ENCODE measurements around the gene IWS1. TPM values are rescaled to one million over a fixed set of nuclear protein-coding genes. Genes with fewer than 3 reads are reported as not detected.
"Not testable (repeated sequence)": the region's sequence is repeated elsewhere in the genome, so short reads cannot be mapped to it uniquely, and the experiment has no call there.

IWS1 gene
- polyA plus RNA-seq (ENCODE audit: insufficient read length): 41.8 TPM

DNA sequence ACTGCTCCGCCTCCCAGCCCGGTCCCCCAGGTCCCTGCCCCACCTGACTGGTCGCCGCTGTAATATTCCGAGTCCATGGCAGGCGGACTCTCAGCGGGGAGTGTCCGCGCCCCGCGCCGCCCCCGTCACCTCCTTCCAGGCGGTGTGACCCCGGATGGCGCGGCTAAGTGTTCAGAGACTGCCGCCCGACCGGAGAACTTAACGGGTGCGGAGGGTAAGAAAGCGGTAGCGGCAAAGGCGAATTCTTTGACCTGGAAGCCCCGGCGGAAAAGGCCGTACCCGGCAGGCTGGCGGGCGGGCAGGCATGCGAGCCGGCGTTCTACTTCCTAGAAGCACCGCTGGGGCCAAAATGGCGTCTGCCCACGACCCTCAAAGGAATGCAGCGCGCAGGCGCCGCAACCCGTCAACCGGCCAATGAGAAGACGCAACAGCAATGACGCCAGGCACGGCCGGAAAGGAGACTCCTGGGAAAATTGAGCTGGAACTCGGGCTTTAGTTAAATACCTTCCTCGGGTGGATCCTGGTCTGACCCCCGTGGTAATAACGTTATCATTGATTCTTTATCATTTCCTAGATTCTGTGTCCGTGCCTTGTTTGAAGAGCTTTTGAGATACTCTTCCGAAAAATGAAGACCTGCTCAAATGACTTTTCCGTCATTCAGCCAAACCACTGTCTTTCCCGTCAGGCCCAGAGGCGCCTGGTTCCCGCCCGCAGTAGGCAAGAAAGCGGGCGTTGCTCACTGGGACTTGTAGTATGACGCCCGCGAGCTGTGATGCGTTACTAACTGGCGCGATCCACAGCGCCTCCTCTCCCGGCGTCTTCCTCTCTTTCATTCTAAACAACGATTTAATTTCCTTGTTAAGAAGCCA lies at the start of gene IWS1:
Gene IWS1, minus strand, starts transcription at position 358 of the 869 bp plus-strand sequence. Its CDS starts 281 bp downstream, at position 77.
- peak; percentile 98 for DNase-seq

DNA sequence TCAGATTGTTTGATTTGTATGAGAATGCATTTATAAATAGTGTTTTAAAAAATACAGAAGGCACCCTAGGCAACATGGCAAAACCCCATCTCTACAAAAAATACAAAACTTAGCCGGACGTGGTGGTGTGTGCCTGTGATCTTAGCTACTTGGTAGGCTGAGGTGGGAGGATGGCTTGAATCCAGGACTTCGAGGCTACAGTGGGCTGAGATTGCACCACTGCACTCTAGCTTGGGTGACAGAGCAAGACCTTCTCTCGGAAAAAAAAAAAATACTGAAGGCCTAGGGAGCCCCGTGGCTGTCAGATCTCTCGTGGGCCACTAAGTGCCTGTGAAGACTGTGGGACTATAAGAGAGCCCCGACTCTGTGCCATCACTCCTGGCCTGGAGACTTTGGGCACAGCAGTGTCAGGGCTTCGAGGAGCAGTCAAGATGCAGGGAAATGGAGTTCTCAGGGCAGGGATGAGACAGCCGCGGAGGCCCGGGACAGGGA lies 49.7 kb upstream of the IWS1 start:
- DNase-seq: no peak

DNA sequence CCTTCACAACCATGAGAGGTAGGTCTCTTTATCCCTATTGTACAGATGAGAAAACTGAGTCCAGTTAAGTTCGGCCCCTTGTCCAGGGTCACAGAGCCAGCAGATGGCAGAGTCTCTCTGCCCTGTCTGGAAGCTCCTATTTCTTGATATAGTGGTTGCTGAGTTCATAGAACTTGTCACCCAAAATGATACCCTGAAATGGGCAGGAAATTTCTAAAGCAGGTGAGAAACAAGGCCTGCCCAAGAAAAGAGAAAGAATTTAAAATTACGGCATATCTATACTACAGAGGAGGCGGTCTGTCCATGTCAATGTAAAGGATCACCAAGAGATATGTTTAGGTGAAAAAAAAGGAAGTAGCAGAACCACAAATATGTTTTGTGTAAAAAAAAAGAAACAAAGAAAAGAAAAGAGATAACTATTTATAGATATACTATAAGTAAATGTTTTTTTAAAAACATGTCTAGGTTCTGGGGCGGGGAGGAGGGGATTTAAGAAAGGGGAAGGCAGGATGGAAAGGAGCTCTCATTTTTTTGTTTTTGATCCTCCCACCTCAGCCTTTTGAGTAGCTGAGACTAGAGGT lies 49.0 kb upstream of the IWS1 start:
- no peak for DNase-seq

DNA sequence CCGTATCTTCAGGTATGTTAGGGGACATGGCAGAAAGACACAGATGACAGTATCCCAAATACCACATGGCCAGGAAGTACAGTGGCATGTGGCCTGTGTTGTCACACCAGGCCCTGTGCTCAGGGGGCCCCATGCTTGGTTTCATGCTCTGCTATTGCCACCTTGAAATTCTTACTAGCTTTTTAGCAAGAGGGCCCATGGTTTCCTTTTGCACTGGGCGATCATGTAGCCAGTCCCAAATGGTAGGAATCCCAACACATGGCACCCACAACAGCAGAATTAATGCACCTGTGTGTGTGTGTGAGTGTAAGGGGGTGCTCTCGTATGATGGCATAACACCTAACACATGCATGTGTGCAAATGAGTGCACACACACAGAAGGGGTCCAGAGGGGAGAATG lies 48.4 kb upstream of the IWS1 start:
- DNase-seq: no peak

DNA sequence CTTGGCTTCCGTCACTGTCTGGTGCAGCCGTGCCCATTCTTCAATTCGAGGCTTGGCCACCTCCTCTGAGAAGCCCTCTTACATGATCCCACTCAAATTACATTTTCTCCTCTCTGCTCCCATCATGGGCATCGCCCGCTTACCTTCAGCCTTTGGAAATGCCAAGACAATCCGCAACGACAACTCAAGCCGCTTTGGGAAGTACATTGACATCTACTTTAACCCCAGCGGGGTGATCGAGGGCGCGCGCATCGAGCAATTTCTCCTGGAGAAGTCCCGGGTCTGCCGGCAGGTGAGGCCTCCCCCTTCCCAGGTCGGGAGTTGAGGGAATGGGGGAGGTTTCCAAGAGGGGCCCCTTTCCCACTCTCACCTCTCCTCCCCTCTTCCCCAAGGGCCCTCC lies 47.5 kb upstream of the IWS1 start:
- no peak for DNase-seq

DNA sequence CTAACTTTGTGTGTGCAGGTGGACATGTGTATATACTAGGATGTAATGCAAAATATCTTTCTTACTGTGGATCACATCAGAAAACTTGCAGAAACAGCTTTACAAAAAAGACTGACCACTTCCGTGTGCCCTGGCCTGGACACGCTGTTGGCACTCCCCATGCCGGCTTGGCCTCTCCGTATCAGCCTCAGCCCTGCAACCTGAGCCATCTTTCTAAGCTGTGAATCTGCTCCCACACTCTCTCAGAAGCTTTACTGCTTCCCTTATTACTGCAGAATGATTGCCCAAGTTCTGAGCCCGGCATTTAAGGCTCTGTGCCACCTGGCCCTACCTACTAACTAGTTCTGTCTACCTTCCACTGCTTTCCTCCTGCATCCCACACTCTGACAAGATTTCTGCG lies 47.0 kb upstream of the IWS1 start:
- DNase-seq: no peak

DNA sequence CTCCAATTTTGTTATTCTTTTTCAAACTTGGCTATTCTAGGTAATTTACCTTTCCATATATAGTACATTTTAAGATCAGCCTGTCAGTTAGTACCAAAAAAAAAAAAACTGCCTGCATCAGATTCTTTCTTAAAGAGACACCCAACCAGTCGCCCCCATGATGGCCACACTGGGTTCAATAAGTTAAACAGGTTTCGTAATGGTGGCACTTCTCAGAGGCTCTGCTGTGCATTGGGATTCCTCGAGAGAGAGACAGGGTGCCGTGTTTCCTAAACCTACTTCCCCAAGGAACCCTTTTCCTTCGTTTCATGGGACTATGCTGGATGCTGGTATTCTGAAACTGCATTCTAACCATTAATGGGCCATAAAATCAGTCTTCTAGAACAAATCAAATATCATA lies 46.6 kb upstream of the IWS1 start:
- no peak for DNase-seq

DNA sequence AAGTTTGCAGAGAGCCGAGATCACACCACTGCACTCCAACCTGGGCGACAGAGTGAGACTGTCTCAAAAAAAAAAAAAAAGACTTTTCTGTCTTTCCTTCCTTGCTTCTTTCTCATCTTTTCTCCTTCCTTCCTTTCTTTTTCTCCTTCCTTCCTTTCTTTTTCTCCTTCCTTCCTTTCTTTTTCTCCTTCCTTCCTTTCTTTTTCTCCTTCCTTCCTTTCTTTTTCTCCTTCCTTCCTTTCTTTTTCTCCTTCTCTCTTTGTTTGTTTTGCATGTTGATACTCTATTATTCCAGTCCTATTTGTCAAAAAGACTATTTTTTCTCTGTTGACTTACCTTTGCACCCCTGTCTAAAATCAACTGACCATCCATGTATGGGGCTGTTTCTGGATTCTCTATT lies 46.1 kb upstream of the IWS1 start:
- not testable (repeated sequence) for DNase-seq

DNA sequence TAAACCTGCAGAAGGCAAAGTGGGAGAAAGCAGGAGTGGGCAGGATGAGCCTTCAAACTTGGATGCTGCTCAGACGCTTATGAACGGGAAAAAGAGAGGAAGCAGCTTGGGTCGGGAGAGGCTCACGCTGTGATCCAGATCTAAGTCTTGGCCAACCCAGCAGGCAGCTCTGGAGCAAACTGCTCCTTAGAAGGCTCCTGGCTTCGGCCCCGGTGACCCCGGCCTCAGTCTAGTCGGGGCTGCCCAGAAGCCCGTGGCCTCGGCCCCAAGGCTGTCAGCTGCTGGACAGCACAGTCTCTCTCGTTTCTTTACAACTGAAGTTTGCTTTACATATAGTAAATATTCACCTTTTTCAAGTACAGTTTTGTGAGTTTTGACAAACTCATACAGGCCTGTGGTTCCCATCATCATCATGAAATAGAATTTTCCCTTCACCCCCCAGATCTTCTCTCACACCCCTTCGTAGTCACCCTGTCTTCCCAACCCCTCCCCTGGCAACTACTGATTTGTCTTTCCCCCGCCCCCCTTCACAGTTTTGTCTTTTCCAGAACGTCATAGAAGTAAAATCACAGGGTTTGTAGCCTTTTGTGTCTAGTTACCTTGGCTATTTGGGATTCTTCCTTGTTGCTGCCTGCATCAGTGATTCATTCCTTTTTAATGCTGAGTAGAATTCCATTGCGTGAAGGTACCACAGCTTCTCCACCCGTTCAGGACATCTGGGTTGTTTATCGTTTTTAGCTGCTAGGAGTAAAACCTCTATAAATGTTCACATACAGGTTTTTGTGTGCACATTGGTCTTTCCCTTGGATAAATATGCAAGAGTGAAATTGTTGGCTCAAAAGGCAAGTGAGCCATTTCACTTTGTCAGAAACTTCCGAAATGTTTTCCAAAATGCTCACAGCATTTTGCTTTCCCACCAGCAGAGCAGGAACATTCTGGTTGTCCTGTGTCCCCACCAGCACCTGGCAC lies 44.3 kb upstream of the IWS1 start:
- peak; percentile 36 for DNase-seq

DNA sequence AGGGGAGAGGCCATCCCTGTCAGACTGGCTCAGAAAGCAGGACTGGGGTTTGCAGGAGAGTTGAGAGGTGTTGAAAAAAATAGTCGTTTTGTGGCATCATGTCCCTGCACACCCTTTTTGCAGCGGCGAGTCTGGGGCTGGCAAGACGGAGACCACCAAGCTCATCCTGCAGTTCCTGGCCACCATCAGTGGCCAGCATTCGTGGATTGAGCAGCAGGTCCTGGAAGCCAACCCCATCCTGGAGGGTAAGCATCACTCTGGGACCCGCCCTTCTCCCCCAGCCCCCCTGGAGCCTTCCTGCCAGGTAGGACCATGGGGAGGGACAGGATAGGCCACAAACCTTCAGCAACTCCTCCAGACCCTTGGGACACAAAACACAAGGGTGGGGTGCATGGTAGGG lies 43.4 kb upstream of the IWS1 start:
- DNase-seq: no peak

DNA sequence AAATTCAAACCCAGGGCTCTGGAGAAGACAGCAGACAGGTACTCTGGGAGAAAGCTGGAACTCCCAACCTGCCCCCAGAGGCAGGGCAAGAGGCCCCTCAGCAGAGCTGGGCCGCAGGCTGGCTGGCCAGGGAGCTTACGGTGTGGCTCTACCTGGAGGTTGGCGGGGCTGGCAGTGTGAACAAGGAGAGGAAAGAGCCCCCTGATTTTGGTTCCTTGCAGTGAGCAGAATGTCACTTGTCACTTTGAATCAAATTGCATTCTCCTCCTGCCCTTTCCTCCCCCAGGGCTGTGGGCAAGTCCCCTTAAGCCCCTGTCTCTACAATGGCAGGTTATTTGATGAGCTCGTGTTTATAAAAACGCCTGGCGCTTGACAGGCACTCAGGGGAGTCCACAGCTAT lies 41.8 kb upstream of the IWS1 start:
- DNase-seq: no peak

DNA sequence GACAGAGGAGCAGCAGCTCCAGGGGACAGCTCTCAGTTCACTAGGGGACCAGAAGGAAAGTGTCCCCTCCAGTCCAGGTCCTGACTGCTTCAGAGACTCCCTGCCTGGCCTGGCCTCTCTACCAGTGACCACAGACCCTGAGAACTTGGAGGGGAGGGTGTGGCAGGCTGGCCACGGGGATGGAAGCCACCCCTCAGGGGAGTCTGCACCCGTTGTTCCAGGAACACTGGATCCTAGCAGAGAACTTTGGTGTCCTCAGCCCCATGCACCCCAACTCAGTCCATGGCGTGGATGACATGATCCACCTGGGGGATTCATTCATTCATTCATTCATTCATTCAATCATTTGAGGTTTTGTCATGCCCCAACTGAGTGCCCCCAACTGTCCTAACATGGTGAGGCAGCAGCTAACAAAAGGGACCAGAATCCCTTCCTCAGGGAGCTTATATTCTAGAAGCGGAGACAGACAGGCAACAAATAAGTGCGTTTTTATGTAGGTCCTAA lies 41.1 kb upstream of the IWS1 start:
- DNase-seq: no peak

DNA sequence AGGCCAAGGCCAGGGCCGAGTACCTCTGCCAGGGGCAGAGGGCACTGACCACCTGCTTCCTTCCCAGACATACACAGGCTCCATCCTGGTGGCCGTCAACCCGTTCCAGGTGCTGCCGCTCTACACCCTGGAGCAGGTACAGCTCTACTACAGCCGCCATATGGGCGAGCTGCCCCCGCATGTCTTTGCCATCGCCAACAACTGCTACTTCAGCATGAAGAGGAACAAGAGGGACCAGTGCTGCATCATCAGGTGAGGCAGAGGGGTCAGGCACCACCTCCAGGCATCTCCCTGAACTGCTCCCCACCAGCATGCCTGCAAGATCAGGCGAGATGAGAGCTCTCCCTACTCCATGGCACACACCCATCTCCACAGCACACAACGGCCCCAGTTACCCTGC lies 40.3 kb upstream of the IWS1 start:
- no peak for DNase-seq

DNA sequence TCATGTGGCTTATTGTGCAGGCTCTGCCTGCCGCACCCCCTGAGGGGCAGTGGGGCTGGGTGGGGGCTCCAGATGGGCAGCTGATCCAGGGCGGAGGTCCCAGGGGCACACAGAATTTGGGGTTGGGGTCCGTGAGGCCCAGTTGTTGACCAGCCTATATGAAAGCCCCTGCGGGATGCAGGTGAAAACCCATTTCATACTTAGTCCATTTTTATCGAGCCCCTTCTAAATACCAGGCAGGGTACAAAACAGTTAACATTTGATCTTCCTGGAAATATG lies 39.8 kb upstream of the IWS1 start:
- no peak for DNase-seq

DNA sequence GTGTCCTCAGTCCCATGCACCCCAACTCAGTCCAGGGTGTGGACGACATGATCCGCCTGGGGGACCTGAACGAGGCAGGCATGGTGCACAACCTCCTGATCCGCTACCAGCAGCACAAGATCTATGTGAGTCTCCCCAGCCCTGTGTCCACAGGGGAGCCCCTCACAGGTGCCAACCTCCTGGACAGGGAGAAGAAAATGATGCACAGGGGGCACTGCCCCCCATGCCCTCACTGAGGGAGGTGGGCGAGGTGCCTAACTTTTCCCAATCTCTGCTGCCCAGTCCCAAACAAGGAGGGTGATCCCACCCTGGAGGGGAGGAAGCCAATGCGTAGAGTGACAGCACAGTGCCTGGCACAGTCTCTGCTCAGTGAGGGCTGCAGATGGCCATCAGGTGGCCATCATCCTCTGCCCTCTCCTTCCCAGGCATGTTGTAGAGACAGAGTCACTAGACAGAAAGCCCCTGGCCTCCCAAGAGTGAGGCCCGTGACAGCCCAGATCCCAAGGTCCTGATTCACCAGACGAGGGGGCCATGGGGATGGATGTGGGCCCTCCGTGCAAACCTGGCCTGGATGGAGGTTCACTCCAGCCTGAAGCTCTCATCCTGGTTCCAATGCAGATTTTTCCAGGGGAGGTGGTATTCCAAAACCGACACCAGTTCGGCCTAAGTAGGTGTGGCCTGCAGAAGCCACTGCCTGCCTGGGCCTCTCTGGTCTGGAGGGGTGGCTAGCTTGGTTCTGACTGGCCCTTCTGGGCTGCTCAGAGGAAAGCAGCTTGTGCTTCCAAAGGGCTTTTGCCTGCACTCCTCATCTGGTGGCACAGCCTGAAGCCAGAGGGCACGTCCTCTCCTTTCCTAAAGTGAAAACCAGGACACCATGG lies 39.2 kb upstream of the IWS1 start:
- DNase-seq: no peak

DNA sequence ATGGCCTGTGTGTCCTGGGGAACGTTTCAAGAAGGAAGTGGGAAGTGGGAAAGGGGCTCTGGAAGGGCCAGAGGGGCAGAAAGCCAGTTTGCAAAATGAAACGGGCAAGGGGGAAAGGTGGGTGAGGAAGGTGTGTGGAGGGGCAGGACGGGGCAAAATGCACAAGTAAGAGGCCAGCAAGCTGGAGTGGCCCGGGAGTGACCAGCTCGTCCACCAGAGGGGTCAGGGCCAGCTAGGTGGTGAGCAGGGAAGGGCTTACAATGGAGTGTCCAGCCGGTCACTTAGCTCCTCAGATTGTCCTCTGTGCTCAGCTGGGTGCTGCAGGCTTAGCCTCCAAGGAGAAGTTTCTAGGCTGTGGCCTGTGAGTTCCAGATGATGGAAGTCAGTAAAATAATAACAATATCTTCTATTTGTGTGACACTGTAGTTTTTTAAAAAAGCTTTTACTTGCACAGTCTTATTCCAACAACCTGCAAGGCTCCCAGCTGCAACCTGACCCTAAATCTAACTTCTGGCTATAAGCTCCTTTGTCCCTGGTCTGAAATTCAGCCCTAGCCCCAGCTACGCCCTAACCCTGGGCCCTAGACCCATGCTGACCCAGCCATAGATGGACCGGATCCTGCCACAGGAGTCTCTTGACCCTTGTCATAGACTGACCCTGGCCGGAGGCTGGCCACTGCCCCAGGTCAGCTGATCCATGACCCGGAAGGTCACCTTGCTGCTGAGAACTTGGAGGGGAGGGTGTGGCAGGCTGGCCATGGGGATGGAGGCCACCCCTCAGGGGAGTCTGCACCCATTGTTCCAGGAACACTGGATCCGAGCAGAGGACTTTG lies 38.4 kb upstream of the IWS1 start:
- DNase-seq: no peak

DNA sequence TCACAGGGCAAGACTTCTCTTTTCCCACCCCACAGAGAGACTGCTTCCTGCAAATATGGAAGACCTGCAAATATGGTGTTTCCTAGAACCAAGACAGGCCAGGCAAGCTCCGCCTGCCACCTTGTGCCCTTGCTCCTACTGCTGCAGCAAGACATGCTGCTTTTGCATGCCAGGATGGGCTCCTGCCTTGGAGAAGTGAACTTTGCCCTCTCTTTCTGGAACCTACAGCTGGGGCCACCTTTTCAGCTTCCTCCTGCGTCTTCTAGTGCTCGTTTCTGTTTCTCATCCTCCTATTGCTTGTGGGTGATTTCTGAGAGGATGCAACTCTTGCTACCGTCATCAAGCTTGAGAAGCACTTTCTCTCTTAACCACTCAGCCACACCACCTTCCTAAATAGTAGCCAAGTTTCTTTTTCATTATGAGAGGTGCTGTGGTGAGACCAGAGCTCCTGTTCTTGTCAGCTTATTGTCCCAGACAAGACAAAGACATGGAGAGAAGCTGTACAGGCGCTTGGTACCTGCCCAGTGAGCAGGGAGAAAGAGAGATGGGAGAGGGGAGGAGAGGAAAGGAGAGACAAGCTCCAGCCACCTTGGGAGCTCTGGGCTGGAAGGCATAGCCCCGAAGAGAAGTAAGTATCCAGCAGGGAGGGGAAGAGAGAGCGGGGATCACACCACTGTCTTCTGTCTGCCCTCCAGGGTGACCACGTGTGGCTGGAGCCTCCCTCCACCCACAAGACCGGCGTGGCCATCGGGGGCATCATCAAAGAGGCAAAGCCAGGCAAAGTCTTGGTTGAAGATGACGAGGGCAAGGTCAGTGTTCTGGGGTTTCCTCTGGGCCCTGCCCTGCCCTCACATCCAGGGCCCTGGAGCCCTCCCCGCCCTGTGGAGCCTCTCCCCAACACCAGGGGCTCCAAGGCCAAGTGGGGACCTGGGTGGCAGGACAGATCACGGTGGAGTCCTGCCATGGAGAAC lies 37.5 kb upstream of the IWS1 start:
- DNase-seq: no peak

DNA sequence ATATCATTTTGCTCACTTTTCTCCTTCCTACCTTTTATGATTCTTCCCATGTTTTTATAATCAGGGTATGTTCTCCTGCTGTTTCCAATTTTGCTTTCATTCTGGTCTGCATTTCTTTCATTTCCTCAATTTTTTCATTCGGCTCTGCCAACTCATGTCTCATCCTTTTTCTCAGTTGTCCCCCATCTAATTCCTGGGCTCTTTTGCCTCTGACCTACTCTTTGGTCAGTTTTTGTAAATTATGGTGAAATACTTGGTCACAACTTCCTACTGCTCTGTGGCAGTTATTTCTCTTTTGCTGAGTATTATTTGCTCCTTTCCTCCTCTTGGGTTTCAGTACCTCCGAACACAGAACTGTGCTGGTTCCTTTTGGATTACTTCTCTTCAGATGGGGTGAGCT lies 36.6 kb upstream of the IWS1 start:
- no peak for DNase-seq

DNA sequence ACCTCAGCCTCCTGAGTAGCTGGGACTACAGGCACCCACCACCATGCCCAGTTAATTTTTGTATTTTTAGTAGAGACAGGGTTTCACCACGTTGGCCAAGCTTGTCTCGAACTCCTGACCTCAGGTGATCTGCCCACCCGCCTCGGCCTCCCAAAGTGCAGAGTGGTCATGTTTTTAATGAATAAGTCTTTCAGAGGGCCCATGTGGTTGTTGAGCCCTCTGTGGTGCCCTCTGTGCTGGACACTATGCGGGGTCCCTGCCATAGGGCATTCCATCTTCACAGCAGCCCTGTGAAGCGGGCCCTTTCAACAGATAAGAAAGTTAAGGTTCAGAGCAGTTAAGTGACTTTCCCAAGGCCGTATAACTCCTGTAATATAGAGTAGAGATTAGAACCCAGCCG lies 35.1 kb upstream of the IWS1 start:
- DNase-seq: no peak

DNA sequence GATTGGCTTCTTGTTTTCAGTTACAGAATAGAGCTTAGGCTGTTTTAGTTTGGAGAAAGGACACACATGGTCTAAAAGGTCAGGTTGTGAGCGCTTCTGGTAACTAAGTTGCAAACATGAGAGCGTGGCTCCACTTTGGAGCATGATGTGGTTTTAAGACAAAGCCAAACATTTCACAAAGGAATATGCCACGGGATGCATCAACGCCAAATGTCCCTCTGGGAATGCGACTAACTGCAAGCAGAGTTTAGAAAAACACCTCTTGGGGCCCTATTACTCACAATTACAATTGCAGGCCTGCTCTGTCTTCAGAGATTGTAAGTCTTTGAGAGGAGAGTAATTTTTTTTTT lies 34.6 kb upstream of the IWS1 start:
- DNase-seq: no peak
